ENCODE measurements around the gene KRT17. TPM values are rescaled to one million over a fixed set of nuclear protein-coding genes. Genes with fewer than 3 reads are reported as not detected.

KRT17 gene
- total RNA-seq, 4 donors from 2014 or later: 474 to 1,574 (median 971) TPM

DNA sequence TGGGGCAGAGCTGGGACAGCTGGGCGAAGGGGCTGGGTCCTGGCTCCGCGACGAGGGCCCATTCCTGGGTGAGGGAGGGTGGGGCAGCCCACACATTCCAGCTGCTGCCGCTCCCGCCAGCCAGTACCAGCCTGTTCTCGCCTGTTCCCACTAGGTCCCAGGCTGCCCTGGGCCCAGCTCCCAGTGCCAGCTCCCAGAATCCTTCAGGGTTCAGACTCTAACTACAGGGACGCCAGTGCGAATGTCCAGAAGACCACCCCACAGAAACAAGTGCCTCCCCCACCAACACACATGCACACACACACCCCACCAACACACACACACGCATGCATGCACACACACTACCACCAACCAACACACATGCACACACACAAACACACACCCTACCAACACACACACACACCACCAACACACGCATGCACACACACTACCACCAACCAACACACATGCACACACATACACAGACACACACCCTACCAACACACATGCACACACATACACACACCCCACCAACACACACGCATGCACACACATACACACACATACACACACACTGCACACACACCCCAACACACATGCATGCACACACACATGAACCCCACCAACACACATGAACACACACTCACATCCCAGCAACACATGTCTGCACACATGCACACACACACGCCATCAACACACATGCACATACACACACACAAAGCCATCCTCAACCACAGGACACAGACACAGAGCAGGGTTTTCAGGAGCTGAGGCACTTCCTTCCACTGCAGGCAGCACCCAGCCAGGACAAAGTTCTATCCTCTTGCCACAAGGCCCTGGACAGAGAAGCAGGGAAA, 27.5 kb upstream of the KRT17 start:
- no peak overlapping the region for H3K4me3 ChIP-seq (ENCODE audit: low read depth, poor library complexity, severe bottlenecking)
- intact Hi-C loops (cut with DNase I; ENCODE audit: low total_unique reads): no loop called here
- 45 to 52% methylated on average over 9 to 13 of the region's 13 CpGs for WGBS, 2 donors
- DNase-seq (ENCODE audit: low spot score in 2 of 2): no peak
- TF ChIP-seq, protein P1, sequence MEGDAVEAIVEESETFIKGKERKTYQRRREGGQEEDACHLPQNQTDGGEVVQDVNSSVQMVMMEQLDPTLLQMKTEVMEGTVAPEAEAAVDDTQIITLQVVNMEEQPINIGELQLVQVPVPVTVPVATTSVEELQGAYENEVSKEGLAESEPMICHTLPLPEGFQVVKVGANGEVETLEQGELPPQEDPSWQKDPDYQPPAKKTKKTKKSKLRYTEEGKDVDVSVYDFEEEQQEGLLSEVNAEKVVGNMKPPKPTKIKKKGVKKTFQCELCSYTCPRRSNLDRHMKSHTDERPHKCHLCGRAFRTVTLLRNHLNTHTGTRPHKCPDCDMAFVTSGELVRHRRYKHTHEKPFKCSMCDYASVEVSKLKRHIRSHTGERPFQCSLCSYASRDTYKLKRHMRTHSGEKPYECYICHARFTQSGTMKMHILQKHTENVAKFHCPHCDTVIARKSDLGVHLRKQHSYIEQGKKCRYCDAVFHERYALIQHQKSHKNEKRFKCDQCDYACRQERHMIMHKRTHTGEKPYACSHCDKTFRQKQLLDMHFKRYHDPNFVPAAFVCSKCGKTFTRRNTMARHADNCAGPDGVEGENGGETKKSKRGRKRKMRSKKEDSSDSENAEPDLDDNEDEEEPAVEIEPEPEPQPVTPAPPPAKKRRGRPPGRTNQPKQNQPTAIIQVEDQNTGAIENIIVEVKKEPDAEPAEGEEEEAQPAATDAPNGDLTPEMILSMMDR (IDR thresholded peaks at IDR 0.05): peak in 1 of 3 donors; percentile 74
- no peak for TF ChIP-seq POLR2A (IDR thresholded peaks at IDR 0.05)

DNA sequence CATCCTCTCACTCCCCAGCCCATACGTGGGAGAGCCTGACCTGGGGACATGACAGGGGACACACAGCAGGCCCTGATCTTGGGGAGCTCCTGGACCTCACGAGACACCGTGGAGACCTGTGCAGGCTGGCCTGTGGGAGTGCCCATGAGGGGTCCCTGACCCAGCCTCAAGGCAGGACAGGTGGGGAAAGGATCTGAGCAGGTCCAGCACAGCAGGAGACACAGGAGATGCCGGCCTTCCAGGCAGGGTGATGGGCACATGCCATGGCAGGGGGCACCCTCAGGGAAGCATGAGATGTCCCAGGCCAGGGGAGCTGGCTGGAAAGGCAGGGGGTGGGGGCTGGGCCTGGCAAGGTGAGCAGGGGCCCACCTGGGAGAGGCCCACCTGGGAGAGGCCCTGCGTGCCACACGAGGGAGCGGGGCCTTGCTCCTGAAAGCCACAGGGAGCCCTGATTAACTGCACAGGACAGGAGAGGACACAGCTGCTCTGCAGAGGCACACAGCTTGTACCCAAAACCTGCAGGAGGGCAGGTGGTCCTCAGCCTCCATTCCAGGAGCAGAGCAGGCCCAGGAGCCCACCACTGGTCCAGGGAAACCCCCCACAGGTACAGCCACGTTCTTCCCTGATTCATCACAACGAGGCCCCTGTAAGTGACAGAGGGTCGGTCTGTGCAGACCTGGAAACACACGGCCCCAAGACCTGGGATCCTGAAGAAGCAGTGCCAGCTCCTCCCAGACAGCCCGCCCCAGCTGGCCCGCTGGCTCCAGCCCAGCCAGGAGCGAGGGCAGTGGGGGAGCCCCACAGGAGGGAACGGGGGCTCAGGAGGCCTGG, 26.6 kb upstream of the KRT17 start:
- DNase-seq (ENCODE audit: low spot score in 2 of 2): no peak
- TF ChIP-seq, protein P1 (IDR thresholded peaks at IDR 0.05): no peak
- no peak for TF ChIP-seq POLR2A (IDR thresholded peaks at IDR 0.05)
- 65 to 78% methylated on average over 6 to 8 of the region's 15 CpGs for WGBS, 2 donors
- intact Hi-C loops (cut with DNase I; ENCODE audit: low total_unique reads): no loop called here
- H3K4me3 ChIP-seq (ENCODE audit: low read depth, poor library complexity, severe bottlenecking): no peak overlapping the region

DNA sequence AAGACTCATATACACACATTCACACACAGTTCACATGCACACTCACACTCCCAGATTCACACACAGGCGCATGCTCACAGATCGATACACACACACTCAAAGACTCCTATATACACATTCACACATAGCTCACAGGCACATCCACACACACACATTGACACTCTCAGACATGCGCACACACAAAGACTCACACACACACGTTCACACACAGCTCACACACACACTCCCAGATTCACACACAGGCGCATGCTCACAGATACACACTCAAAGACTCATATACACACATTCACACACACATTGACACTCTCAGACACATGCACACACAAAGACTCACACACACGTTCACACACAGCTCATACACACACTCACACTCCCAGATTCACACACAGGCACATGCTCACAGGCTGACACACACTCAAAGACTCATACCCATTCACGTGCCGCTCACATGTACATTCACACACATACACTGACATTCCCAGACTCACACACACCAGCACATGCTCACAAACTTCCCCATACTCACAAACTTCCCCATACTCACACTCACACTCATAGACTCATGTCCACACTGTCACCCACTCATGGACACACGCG, 25.6 kb upstream of the KRT17 start:
- intact Hi-C loops (cut with DNase I; ENCODE audit: low total_unique reads): loop anchor here (10.0 kb wide), 1 partner anchor 95 kb away; no protein-coding TSS in a partner anchor
- TF ChIP-seq POLR2A (IDR thresholded peaks at IDR 0.05): no peak
- TF ChIP-seq, protein P1 (IDR thresholded peaks at IDR 0.05): peak in 1 of 3 donors; percentile 46
- 86 to 88% methylated on average over 10 of the region's 10 CpGs for WGBS, 2 donors
- no peak for DNase-seq (ENCODE audit: low spot score in 2 of 2)
- no peak overlapping the region for H3K4me3 ChIP-seq (ENCODE audit: low read depth, poor library complexity, severe bottlenecking)

DNA sequence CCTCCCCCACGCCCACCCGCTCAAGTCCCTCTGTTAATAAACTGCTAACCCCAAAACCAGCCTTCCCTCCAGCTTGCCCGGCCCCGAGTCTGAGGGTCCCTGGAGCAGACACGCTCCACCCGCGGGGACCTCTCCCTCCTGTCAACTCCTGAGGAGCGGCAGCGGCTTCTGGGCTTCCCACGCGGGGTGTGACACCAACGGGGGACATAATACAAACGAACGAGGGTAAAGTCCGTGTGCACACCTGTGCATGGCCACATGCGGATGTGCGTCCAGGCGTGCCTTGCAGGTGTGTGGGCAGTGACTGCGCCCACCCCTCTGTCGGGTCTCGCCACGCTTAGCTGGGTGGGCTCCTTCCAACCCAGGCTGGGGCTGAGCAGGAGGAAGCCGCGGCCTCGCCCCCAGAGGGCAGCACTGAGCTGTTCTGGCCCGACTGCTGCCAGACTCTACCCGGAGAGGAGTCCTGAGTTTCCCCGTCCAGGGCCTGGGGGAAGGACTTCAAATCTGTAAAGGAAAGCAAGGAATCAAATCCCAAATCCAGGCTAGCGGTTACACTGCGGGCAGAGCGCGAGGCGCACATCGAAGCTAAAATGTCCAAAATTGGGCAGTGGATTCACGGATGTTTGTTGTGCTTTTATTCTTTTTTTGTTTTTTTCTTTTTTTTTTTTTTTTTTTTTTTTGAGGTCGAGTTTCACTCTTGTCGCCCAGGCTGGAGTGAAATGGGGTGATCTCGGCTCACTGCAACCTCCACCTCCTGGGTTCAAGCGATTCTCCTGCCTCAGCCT, 24.2 kb upstream of the KRT17 start:
- WGBS, 2 donors: 3 to 6% methylated on average over 24 to 25 of the region's 39 CpGs
- no peak for TF ChIP-seq POLR2A (IDR thresholded peaks at IDR 0.05)
- TF ChIP-seq, protein P1 (IDR thresholded peaks at IDR 0.05): peak in 1 of 3 donors; percentile 78
- intact Hi-C loops (cut with DNase I; ENCODE audit: low total_unique reads): loop anchor here (10.0 kb wide), 1 partner anchor 94 kb away; no protein-coding TSS in a partner anchor
- H3K4me3 ChIP-seq (ENCODE audit: low read depth, poor library complexity, severe bottlenecking): no peak overlapping the region
- peak; percentile 82 to 97 for DNase-seq (ENCODE audit: low spot score in 2 of 2)

DNA sequence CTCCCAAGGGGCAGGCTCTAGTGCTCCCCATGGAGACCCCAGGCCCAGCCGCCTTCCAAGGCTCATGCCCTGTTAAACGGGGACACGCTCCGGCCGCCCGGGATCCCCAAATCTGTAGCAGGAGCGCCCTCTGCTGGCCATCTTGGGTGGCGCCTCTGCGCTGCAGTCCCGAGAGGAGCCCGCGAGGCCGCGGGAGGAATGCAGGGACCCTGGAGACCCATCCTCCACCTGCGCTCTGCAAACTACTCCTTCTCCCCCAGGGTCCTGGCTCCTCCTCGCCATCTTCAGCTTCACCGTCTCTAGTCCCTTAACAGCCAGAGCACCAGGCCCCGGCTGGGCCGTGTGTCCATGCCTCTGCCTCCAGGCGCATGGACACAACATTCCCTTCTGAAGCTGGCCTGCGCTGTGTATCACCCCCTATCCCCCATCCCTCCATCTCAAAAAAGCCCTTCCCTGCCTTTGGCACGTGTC, 23.6 kb upstream of the KRT17 start:
- WGBS, 2 donors: 0 to 10% methylated on average over 10 to 22 of the region's 22 CpGs
- TF ChIP-seq, protein P1 (IDR thresholded peaks at IDR 0.05): peak in 1 of 3 donors; percentile 95
- TF ChIP-seq POLR2A (IDR thresholded peaks at IDR 0.05): no peak
- intact Hi-C loops (cut with DNase I; ENCODE audit: low total_unique reads): loop anchor here (10.0 kb wide), 1 partner anchor 93 kb away; no protein-coding TSS in a partner anchor
- H3K4me3 ChIP-seq (ENCODE audit: low read depth, poor library complexity, severe bottlenecking): no peak overlapping the region
- peak; percentile 87 to 98 for DNase-seq (ENCODE audit: low spot score in 2 of 2)

All from lower leg skin (tissue), 4 donors.